OCI-LY7 (cell line): ENCODE data around the gene KIF19. TPM values are rescaled to one million over a fixed set of nuclear protein-coding genes. Genes with fewer than 3 reads are reported as not detected.

ENCODE experiments used
- BruUV-seq: library from RNA; stranded (reverse); fragments of 400-500 nt; replicated peaks from 2 replicates; lab custom pipeline; 2021; lab: Mats Ljungman, UMichigan
- CTCF ChIA-PET: fragments of 300-600 bp; sonication (Branson Sonifier 250); formaldehyde crosslinking; loops from one replicate; lab custom pipeline; 2022; ENCODE audit warnings: antibody characterized with exemption; ENCODE audit not compliant: unreplicated experiment; lab: Charles Lee
- POLR2A ChIA-PET: fragments of 300-600 bp; sonication (Branson Sonifier 250); formaldehyde crosslinking; loops from one replicate; lab custom pipeline; 2022; ENCODE audit warnings: antibody characterized with exemption; lab: Charles Lee
- DNase-seq: peaks from one replicate; pipeline ENCODE4 v3.0.0-alpha.2; 2015; ENCODE audit warnings: low spot score
- H2AFZ ChIP-seq: fragments of 200-600 bp; sonication (generic), shearing (Covaris generic); 2 replicates; pipeline ENCODE4 v1.6.1; 2014; ENCODE audit warnings: mild to moderate bottlenecking, antibody characterized with exemption, low read length, moderate library complexity
- H3K27ac ChIP-seq: fragments of 200-600 bp; sonication (generic); 2 replicates; pipeline ENCODE4 v1.5.1; 2014; ENCODE audit warnings: mixed run types, low read depth, mild to moderate bottlenecking, moderate library complexity, low read length, inconsistent platforms; ENCODE audit not compliant: poor library complexity, severe bottlenecking
- H3K36me3 ChIP-seq: fragments of 200-600 bp; sonication (generic); 2 replicates; pipeline ENCODE4 v1.6.1; 2014; ENCODE audit warnings: mild to moderate bottlenecking, antibody characterized with exemption, low read length, moderate library complexity, mixed read lengths; ENCODE audit not compliant: insufficient read depth
- H3K4me1 ChIP-seq: fragments of 200-600 bp; sonication (generic); 2 replicates; pipeline ENCODE4 v1.5.1; 2014; ENCODE audit warnings: mild to moderate bottlenecking, low read length; ENCODE audit not compliant: insufficient read depth, poor library complexity, severe bottlenecking
- H3K4me2 ChIP-seq: fragments of 200-600 bp; sonication (generic); 2 replicates; pipeline ENCODE4 v1.6.1; 2014; ENCODE audit warnings: mild to moderate bottlenecking, low read length
- H3K4me3 ChIP-seq: fragments of 200-600 bp; sonication (generic); 2 replicates; pipeline ENCODE4 v1.5.1; 2014; ENCODE audit warnings: mild to moderate bottlenecking, low read depth, low read length; ENCODE audit not compliant: poor library complexity, severe bottlenecking
- H3K79me2 ChIP-seq: fragments of 200-600 bp; sonication (generic); 2 replicates; pipeline ENCODE4 v1.6.1; 2016; ENCODE audit warnings: low read depth, mild to moderate bottlenecking, low read length, moderate library complexity, mixed read lengths; ENCODE audit not compliant: insufficient read depth
- H3K9me2 ChIP-seq: fragments of 200-600 bp; sonication (generic); 2 replicates; pipeline ENCODE4 v1.6.1; 2016; ENCODE audit warnings: mild to moderate bottlenecking, low read length, mixed read lengths; ENCODE audit not compliant: insufficient read depth
- H3K9me3 ChIP-seq: fragments of 200-600 bp; sonication (generic); 2 replicates; pipeline ENCODE4 v1.6.1; 2014; ENCODE audit warnings: mild to moderate bottlenecking, mixed run types, low read length, mixed read lengths
- H4K20me1 ChIP-seq: fragments of 200-600 bp; sonication (generic); 2 replicates; pipeline ENCODE4 v1.6.1; 2014; ENCODE audit warnings: mild to moderate bottlenecking, antibody characterized with exemption, low read length, moderate library complexity, mixed read lengths; ENCODE audit not compliant: insufficient read depth
- EZH2phosphoT487 ChIP-seq: fragments of 200-600 bp; sonication (generic); IDR thresholded peaks from 2 replicates; pipeline ENCODE4 v1.6.1; 2018; ENCODE audit warnings: low read depth, borderline replicate concordance, mild to moderate bottlenecking, mixed run types, antibody characterized with exemption, low read length, moderate library complexity, mixed read lengths
- intact Hi-C: fragments of 100-400 bp; cut with micrococcal nuclease; formaldehyde crosslinking; loops from one replicate; pipeline ENCODE4 v1.10.0; 2022; ENCODE audit not compliant: unreplicated experiment
- total RNA-seq, 2 experiments: library from RNA; depleted of rRNA in 1 of 2; stranded (reverse); fragments of >200 nt in 1 of 2; shearing (Covaris generic) in 1 of 2; gene quantifications; 2 replicates each; pipeline ENCODE4 v1.2.3, GENCODE V29; 2014 to 2022
- TF ChIP-seq, protein P1 (sequence below): fragments of 200-600 bp; sonication (generic); conservative IDR thresholded peaks from 2 replicates; pipeline ENCODE4 v1.5.1; 2014; ENCODE audit warnings: mild to moderate bottlenecking, antibody characterized with exemption, low read length, moderate library complexity, mixed read lengths

KIF19 gene
- total RNA-seq, 2 experiments from 2014 or later = not detected

DNA sequence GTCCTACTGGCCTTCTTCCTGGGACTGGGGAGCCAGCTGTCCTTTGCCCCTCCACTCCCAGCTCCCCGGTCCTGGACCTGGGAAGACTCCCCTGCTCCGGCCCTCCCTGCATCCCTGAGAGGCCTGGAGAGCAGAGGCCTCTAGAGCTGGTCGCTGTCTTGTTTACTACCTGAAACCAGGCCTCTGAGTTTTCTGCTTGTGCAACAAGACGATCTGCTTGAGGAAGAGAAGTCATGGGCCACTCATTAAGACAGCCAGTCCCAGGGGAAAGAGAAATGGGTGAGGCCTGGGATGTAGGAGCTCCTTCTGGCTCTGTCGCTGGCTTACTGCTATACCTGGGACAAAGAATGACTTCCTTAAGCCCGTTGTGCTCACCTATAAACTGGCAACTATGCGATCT lies 76.0 kb downstream of the KIF19 start:
- H3K9me3 ChIP-seq = no peaks in the 10 kb centered on the region
- ChIA-PET CTCF (no interaction called here), POLR2A (no interaction called here)
- no peaks in the 10 kb centered on the region for H3K79me2 ChIP-seq
- H3K4me2 ChIP-seq = no peak overlapping the region
- no peaks in the 10 kb centered on the region for H3K4me1 ChIP-seq
- DNase-seq = no peak
- TF ChIP-seq, protein P1, sequence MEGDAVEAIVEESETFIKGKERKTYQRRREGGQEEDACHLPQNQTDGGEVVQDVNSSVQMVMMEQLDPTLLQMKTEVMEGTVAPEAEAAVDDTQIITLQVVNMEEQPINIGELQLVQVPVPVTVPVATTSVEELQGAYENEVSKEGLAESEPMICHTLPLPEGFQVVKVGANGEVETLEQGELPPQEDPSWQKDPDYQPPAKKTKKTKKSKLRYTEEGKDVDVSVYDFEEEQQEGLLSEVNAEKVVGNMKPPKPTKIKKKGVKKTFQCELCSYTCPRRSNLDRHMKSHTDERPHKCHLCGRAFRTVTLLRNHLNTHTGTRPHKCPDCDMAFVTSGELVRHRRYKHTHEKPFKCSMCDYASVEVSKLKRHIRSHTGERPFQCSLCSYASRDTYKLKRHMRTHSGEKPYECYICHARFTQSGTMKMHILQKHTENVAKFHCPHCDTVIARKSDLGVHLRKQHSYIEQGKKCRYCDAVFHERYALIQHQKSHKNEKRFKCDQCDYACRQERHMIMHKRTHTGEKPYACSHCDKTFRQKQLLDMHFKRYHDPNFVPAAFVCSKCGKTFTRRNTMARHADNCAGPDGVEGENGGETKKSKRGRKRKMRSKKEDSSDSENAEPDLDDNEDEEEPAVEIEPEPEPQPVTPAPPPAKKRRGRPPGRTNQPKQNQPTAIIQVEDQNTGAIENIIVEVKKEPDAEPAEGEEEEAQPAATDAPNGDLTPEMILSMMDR = no peak
- TF ChIP-seq EZH2phosphoT487 = no peak
- H3K4me3 ChIP-seq = no peak overlapping the region
- H2AFZ ChIP-seq = no peak overlapping the region
- H4K20me1 ChIP-seq = no peaks in the 10 kb centered on the region
- H3K9me2 ChIP-seq = no peaks in the 10 kb centered on the region
- BruUV-seq = no TSS peak
- no peak overlapping the region for H3K27ac ChIP-seq
- H3K36me3 ChIP-seq = no peaks in the 10 kb centered on the region
- intact Hi-C loops = no loop called here

DNA sequence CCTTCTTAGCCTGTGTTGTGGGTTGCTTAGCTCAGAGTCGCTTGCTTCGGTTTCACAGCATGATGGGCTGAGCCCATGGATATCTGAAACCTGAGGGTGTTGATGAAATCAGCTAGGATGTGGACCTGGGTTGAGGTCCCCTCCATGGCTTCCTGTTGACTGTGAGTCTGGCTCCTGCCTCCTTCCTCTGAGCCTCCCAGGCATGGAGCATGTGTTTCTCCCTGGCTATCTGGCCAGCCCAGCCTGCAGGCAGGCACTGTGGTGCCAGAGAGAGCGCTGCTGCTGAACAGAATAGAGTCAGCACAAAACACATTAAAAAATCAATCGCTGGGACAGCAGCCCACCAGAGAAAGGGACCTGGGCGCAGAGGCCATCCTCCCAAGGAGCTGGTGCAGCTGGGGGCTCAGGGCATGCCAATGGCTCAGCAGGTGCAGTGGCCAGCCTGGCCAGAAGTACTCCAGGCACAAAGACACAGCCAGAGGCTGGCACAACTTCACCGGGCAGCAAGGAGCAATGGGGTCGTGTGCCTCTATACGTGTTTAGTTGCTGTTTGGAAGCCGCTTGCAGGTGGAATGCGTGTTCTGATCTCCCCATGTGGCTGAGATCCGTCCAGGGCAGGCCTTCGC lies 77.6 kb downstream of the KIF19 start:
- Histone ChIP-seq H3K79me2 (no peaks in the 10 kb centered on the region), H2AFZ (no peak overlapping the region), H3K4me2 (no peak overlapping the region), H3K9me2 (no peaks in the 10 kb centered on the region), H4K20me1 (no peaks in the 10 kb centered on the region), H3K4me3 (no peak overlapping the region), H3K27ac (no peak overlapping the region), H3K4me1 (no peaks in the 10 kb centered on the region), H3K9me3 (no peaks in the 10 kb centered on the region), H3K36me3 (no peaks in the 10 kb centered on the region)
- CTCF ChIA-PET = interaction anchor here (0.6 kb wide), 1 partner anchor 77 kb away, joined by 9 read pairs; no protein-coding TSS in a partner anchor
- POLR2A ChIA-PET = interaction anchor here (0.6 kb wide), 1 partner anchor 16 kb away, joined by 3 read pairs; no protein-coding TSS in a partner anchor
- TF ChIP-seq EZH2phosphoT487 = no peak
- TF ChIP-seq, protein P1 = no peak
- no peak for DNase-seq
- intact Hi-C loops = no loop called here
- no TSS peak for BruUV-seq

DNA sequence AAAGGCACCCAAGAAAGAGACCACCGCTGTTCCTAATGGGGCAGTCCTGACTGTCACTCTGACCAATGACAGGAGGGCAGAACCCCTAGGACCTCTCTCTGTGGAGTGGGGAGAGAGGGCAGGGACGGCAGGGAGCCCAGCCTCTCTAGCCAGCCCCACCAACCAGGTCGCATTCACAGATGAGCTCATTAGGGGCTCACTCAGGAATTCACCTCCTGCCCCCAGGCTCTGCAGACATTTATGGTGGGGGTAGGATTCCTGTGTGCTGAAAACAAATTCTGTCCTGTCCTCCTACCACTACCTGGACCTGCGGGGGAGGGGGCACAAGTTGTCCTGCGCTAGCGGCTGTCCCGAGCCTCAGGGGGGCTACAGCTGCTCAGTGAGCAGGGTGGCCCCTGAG lies 78.2 kb downstream of the KIF19 start:
- Histone ChIP-seq H4K20me1 (no peaks in the 10 kb centered on the region), H3K9me2 (no peaks in the 10 kb centered on the region), H3K4me2 (no peak overlapping the region), H3K4me1 (no peaks in the 10 kb centered on the region), H3K4me3 (no peak overlapping the region), H3K9me3 (no peaks in the 10 kb centered on the region), H3K27ac (no peak overlapping the region), H2AFZ (no peak overlapping the region), H3K79me2 (no peaks in the 10 kb centered on the region), H3K36me3 (no peaks in the 10 kb centered on the region)
- POLR2A ChIA-PET = interaction anchor here (0.6 to 0.7 kb wide), 2 partner anchors 15 to 92 kb away, joined by 3 read pairs; no protein-coding TSS in a partner anchor
- CTCF ChIA-PET = no interaction called here
- DNase-seq = no peak
- no TSS peak for BruUV-seq
- intact Hi-C loops = no loop called here
- TF ChIP-seq, protein P1 = no peak
- no peak for TF ChIP-seq EZH2phosphoT487
